MCF 10A (cell line): ENCODE data around the gene BCR. TPM values are rescaled to one million over a fixed set of nuclear protein-coding genes. Genes with fewer than 3 reads are reported as not detected.

Source experiments
- BruUV-seq: library from RNA; stranded (reverse); fragments of 400-500 nt; replicated peaks from 2 replicates; lab custom pipeline; 2021; lab: Mats Ljungman, UMichigan
- CTCF ChIA-PET: fragments of 300-600 bp; sonication (Branson Sonifier 250); formaldehyde crosslinking; extraction: SDS; loops from one replicate; lab custom pipeline; 2021; ENCODE audit warnings: antibody characterized with exemption, inconsistent platforms; lab: Yijun Ruan, JAX
- POLR2A ChIA-PET: fragments of 300-600, 350-650 bp; sonication (Branson Sonifier 250); formaldehyde crosslinking; extraction: SDS; loops from one replicate; lab custom pipeline; 2020; ENCODE audit warnings: antibody characterized with exemption, inconsistent platforms; lab: Yijun Ruan, JAX
- DNase-seq: peaks from one replicate; pipeline ENCODE4 v3.0.0-alpha.2; 2018; ENCODE audit not compliant: unreplicated experiment
- H3K27ac Mint-ChIP-seq: one replicate; pipeline ENCODE4 v1.8.0; 2022; ENCODE audit warnings: mild to moderate bottlenecking, low read depth, mixed read lengths; ENCODE audit not compliant: unreplicated experiment
- H3K27me3 Mint-ChIP-seq: one replicate; pipeline ENCODE4 v1.8.0; 2022; ENCODE audit warnings: mixed read lengths; ENCODE audit not compliant: insufficient read depth, unreplicated experiment
- H3K36me3 Mint-ChIP-seq: one replicate; pipeline ENCODE4 v1.8.0; 2022; ENCODE audit warnings: mild to moderate bottlenecking, moderate library complexity, mixed read lengths; ENCODE audit not compliant: insufficient read depth, unreplicated experiment
- H3K4me1 Mint-ChIP-seq: one replicate; pipeline ENCODE4 v1.8.0; 2022; ENCODE audit warnings: mixed read lengths; ENCODE audit not compliant: insufficient read depth, unreplicated experiment
- H3K4me3 Mint-ChIP-seq: one replicate; pipeline ENCODE4 v1.8.0; 2022; ENCODE audit warnings: mild to moderate bottlenecking, moderate library complexity, mixed read lengths; ENCODE audit not compliant: unreplicated experiment
- H3K9me3 Mint-ChIP-seq: one replicate; pipeline ENCODE4 v1.8.0; 2022; ENCODE audit warnings: mixed read lengths; ENCODE audit not compliant: unreplicated experiment
- intact Hi-C: fragments of 100-400 bp; cut with micrococcal nuclease; formaldehyde crosslinking; loops from 2 replicates; pipeline ENCODE4 v1.14.1; 2022
- total RNA-seq: library from RNA; stranded (reverse); gene quantifications from 2 replicates; pipeline ENCODE4 v1.2.3, GENCODE V29; 2022
- TF ChIP-seq, protein P1 (sequence below): fragments of 200-600 bp; IDR thresholded peaks from one replicate; pipeline ENCODE4 v1.8.0; 2022; ENCODE audit warnings: antibody characterized with exemption, mild to moderate bottlenecking; ENCODE audit not compliant: unreplicated experiment

BCR gene
- total RNA-seq, 1 experiment from 2014 or later, result 77.9 TPM

DNA sequence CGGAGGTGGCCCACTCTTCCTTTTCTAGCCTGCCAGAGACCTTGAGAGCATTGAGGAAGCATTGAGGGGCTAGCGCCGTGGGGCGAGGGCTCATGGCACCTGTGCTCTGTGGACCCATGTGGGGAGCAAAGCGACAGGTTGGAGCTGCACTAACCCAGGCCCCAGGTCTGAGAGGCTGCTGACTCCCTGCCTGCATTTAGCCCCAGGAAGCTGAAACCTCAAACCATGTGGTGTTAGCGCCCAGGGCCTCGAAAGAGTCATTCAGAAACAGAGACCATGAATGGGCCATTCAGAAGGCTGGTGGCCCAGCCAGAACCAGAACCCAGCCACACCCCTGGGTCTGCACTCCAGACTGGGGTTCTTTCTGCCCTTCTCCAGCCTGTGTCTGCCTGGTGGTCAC lies 88.6 kb downstream of the BCR start:
- TF ChIP-seq, protein P1, sequence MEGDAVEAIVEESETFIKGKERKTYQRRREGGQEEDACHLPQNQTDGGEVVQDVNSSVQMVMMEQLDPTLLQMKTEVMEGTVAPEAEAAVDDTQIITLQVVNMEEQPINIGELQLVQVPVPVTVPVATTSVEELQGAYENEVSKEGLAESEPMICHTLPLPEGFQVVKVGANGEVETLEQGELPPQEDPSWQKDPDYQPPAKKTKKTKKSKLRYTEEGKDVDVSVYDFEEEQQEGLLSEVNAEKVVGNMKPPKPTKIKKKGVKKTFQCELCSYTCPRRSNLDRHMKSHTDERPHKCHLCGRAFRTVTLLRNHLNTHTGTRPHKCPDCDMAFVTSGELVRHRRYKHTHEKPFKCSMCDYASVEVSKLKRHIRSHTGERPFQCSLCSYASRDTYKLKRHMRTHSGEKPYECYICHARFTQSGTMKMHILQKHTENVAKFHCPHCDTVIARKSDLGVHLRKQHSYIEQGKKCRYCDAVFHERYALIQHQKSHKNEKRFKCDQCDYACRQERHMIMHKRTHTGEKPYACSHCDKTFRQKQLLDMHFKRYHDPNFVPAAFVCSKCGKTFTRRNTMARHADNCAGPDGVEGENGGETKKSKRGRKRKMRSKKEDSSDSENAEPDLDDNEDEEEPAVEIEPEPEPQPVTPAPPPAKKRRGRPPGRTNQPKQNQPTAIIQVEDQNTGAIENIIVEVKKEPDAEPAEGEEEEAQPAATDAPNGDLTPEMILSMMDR, result no peak
- BruUV-seq, result no TSS peak
- Mint-ChIP-seq H3K27me3 (no peaks in the 10 kb centered on the region), H3K9me3 (no peaks in the 10 kb centered on the region), H3K4me1 (no peaks in the 10 kb centered on the region), H3K4me3 (no peak overlapping the region), H3K36me3 (peaks cover 88% of the 10 kb centered on the region), H3K27ac (no peak overlapping the region)
- ChIA-PET POLR2A (interaction anchor here (0.9 kb wide), 1 partner anchor 10 kb away, joined by 3 read pairs; no protein-coding TSS in a partner anchor), CTCF (interaction anchor here (0.9 to 1.3 kb wide), 2 partner anchors 14 to 66 kb away, joined by 4 read pairs; no protein-coding TSS in a partner anchor)
- DNase-seq, result no peak
- intact Hi-C loops, result no loop called here

DNA sequence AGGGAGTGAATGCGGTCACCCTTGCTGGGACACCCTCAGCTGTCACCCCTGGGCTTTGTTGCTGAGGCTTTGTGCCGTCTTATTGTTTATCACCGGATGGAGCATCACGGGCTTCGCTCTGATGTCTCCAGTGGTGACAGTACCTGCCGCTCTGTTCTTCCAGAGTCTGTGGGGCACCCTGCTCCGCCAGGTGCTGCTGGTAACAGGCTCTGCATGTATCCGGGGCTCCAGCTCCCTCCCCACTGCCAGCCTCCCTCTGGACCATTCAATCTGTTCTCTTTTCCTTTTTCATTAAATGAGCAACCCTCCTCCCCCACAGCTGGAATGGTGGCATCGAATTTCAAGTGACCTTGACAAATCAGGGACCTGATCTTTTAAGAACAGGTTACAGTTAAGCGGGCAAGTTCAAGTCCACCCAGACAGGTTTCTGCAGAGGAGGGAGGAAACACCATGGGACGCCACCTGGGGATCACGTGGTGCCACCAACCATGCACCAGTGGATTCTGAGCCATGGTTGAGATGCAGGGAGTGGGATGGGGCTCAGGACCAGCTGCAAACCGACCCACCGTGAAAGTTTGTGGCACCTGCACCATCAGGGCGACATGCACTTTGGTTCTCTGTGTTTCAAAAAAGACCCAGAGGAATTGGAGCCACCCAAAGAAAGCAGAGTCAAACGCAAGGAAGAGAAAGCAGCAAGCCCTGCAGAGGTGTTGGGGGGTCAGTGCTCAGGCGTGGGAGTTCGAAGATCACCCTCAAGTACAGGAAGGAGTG lies 89.3 kb downstream of the BCR start:
- no peak overlapping the region for H3K4me3 Mint-ChIP-seq
- no peaks in the 10 kb centered on the region for H3K4me1 Mint-ChIP-seq
- H3K27me3 Mint-ChIP-seq, result no peaks in the 10 kb centered on the region
- no peak overlapping the region for H3K27ac Mint-ChIP-seq
- ChIA-PET POLR2A (no interaction called here), CTCF (interaction anchor here (0.6 to 2.0 kb wide), 4 partner anchors 67 to 1465 kb away, joined by 3 to 8 read pairs (median 4); no protein-coding TSS in a partner anchor)
- intact Hi-C loops, result no loop called here
- peaks cover 87% of the 10 kb centered on the region for H3K36me3 Mint-ChIP-seq
- TF ChIP-seq, protein P1, result no peak
- DNase-seq, result no peak
- BruUV-seq, result no TSS peak
- no peaks in the 10 kb centered on the region for H3K9me3 Mint-ChIP-seq

DNA sequence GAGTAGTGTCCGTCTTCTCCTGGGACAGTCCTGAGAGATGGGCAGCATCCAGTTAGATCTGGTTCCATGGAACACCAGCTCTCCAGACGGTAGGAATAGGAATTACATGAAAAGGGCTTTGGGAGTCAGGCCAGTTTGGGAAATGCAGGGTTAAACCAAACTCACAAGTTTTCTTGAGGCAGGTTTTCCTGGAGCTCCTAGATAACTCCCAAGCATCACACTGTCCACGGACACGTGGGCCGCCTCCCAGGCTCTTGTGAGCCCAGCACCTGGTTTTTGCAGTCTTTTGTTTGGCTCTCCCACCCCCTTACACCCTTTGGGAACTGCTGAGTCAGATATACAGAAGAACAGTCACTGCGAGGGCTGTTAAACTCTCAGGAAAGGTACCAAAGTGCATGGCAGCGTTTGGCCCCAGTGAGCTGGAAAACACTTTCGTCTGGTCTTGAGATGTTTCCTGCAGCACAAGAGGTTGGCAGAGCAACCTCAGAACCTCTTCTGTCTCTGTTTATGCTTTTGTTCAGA lies 90.0 kb downstream of the BCR start:
- ChIA-PET POLR2A (no interaction called here), CTCF (interaction anchor here (0.6 to 2.8 kb wide), 5 partner anchors 11 to 1465 kb away, joined by 3 to 12 read pairs (median 4); no protein-coding TSS in a partner anchor)
- no peak for DNase-seq
- BruUV-seq, result no TSS peak
- Mint-ChIP-seq H3K9me3 (no peaks in the 10 kb centered on the region), H3K27ac (no peak overlapping the region), H3K36me3 (peaks cover 81% of the 10 kb centered on the region), H3K4me3 (no peak overlapping the region), H3K27me3 (no peaks in the 10 kb centered on the region), H3K4me1 (no peaks in the 10 kb centered on the region)
- TF ChIP-seq, protein P1, result no peak
- intact Hi-C loops, result no loop called here

DNA sequence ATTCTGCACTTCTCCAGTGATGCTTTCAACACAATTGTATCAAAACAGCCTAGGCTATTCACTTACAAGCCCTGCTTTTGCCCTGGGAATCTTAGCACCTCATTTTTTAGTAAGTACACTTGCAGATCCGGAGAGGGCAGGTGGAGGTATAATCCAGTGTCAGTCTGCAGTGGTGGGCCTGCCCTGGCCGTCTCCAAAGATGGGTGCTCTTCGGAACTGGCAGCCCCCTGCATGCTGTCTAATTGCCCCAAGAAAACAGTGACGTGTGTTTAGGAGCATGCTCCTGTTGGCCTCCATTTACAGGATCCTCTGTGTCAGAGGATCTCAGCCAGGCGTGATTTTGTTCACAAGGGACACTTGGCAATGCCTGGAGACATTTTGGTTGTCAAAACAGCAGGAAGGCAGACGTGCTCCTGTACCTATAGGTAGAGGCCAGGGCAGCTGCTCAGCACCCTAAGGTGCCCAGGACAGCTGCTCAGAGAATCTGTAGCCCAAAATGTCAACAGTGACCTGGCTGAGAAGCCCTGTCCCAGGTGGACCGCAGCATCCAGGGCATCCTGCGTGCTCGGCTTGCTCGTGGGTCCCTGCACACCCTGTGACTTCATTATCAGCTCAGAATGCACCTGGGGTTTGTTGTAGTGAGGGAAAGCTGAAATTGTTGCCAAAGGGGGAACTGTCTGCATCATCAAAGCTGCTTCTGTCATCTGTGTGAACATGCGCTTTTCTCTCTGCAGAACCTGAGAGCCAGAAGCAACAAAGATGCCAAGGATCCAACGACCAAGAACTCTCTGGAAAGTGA lies 90.7 kb downstream of the BCR start:
- BruUV-seq, result no TSS peak
- no peaks in the 10 kb centered on the region for H3K9me3 Mint-ChIP-seq
- no peaks in the 10 kb centered on the region for H3K27me3 Mint-ChIP-seq
- intact Hi-C loops, result no loop called here
- H3K27ac Mint-ChIP-seq, result no peak overlapping the region
- peaks cover 76% of the 10 kb centered on the region for H3K36me3 Mint-ChIP-seq
- no peaks in the 10 kb centered on the region for H3K4me1 Mint-ChIP-seq
- no peak overlapping the region for H3K4me3 Mint-ChIP-seq
- DNase-seq, result no peak
- CTCF ChIA-PET, result interaction anchor here (1.1 to 2.8 kb wide), 4 partner anchors 11 to 97 kb away, joined by 3 to 12 read pairs (median 6); no protein-coding TSS in a partner anchor
- TF ChIP-seq, protein P1, result no peak
- POLR2A ChIA-PET, result no interaction called here
